Measurements from ENCODE around the gene ABCA13.
A peak's percentile ranks its signal among the peaks of the same experiment; 100 is the strongest.

Gene ABCA13

DNA sequence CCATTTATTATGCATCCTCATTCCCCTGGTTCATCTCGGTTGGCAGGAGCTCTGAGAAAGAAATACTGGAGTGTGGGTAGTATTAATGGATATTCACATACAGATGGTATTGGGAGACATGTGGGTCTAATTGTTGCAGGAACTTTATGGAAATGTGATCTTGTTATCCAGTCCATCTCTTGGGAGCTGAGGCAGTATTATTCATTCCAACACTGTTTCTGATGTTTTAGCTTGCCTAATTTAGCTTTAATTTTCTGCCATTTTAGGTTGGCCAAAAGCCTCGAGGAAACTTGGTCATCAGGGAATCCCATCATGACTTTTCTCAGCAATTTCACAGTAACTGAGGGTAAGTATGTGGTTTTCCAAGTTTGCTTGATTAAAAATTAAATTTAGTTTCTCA, 125.7 kb downstream of the ABCA13 start:
- DNase-seq (ENCODE audit: low read depth in 3 of 3), result no peak

DNA sequence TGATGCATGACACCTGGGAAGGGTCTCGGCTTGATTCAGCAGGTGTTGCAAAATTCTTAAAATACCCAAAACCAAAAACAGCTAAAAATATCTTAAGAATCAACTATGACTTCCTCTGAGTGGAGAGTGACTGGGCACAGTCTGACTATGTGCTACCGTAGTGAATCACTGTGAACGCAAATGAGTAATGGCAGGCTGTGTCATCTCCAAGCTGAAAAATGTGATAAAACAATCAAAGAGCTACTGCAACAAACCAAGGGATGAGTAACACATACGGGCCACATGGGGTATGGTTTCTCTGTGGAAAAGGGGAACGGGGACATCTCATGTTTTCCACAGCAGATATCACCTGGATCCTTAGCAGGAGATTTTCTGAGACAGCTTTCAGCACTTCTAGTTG, 127.5 kb downstream of the ABCA13 start:
- DNase-seq (ENCODE audit: low read depth in 3 of 3), result peak in 1 of 3 experiments; percentile 9

DNA sequence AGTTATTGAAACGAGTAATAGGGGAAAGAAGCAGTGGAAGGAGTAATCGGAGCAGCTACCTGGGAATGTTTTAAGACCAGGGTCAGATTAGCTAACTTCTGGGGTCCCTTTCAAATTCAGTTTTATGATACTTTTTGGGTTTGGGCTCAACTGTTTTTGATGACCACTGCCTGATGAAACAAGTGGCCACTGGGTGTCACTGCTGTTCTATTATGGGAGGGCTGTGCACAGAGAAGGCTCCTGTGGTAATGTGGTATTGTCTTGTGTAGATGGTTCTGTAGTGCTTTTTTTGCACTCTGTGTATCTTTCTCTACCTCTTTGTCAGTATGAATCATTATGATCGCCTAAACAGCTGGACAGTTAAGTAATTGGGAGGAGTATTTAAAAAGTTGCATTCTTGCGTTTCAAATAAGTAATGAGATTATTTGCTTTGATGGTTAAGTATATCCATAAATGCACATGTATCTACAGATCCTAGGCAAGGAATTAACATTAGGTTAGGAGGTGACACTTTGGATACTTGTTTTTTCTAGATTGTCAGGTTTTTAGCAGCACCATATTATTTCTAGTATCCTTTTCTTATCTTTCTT, 128.4 kb downstream of the ABCA13 start:
- peak in 2 of 3 experiments; percentile 5 to 38 for DNase-seq (ENCODE audit: low read depth in 3 of 3)

GRCh38 chr7:48300301-48300700, 129.0 kb downstream of the ABCA13 start:
- no peak for DNase-seq (ENCODE audit: low read depth in 3 of 3)

DNA sequence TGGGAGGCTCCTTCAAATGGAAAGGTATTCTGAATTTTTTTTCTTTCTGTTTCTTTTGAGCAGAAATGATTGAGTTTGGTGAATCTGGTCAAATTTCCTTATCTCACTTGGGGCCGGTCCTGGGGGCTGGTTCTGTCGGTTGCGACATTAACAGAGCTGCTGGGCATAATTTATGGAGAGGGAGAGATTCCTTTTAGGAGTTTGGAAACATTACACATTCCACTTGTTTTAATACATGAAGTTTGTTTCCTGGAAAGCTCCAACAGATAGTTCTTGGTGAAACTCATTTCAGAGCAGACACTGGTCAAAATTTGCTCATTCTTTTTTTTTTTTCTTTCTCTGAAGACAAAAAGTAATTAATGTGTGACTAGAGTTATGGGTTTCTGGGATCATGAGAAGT, 129.9 kb downstream of the ABCA13 start:
- DNase-seq (ENCODE audit: low read depth in 3 of 3), result no peak

DNA sequence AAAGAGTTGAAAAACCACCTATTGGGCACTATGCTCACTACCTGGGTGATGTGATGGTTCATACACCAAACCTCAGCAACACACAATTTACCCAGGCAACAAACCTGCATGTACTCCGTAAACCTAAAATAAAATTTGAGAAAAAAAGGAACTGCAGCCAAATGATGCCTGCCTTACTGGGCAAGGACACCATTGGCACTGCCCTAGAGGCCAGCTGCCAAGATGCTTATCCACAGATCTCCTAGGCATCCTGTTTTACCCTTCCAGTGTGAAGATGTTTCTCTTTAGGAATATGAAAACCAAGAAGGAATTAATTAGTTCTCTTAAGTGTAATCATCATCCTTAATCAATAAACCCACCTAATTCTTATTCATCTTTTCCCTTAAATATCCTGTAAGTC, 133.4 kb downstream of the ABCA13 start:
- DNase-seq (ENCODE audit: low read depth in 3 of 3), result no peak

DNA sequence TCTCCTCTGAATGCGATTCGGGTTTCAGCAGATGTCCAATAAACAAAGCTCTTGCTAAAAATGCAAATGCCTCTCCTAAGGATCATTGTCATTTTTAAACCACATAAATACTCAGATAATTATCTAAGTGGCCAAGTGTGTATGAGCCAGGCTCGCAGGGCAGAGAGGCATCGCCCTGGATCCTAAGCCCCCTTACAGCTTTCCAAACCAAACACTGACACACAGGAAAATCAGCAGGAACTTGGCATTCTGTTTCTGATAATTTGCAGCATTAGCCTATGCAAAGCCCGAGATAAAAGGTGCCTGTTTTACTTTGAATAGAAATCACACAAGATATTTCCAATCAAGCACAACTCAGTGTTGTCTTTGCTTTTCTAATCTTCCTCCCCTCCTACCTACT, 134.4 kb downstream of the ABCA13 start:
- no peak for DNase-seq (ENCODE audit: low read depth in 3 of 3)

GRCh38 chr7:48307041-48307714, 135.9 kb downstream of the ABCA13 start:
- DNase-seq (ENCODE audit: low read depth in 3 of 3), result no peak

DNA sequence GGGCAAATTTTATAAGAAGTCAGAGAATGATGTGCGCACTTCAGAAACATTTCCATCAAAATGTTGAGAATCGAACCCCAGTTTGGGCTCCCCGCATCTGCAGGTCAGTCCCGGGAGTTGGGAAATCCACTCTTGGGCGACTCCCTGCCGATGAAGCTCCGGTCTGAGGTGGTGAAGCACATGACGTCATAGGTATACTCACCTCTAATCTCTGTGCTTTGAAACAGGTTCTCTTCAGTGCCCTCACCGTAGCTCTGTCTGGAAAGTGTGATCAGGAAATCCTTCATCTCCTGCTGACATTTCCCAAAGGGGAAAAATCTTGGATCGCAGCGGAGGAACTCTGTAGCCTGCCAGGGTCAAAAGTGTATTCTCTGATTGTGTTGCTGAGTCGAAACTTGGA, 138.5 kb downstream of the ABCA13 start:
- DNase-seq (ENCODE audit: low read depth in 3 of 3), result no peak

DNA sequence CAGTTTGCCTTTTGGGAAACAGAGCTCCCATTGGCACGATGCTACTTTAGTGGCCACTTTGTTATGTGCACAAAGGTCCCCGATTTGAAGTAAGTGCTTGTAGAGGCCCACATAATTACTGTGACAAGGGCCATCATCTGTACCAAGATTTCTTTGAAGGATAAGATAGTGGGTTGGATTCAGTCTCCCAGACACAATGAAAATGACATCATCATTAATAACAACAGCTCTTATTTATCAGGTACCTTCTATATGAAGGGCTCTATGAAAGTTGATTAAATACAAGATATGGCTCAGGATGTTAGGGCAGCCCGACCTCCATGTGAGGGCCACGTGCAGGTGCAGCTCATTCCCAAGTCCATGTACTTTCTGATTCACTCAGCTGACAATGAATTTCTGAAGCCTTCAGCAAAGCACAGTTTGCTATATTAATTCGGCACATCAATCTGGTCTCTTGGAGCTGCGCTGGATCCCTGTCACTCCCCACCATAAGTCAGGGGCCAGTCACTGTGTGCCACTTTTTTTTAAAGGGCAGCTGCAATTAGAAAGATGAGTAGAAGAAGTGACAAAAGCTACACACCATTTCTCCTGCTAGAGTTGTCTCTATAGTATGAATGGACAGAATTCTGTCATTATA, 140.3 kb downstream of the ABCA13 start:
- DNase-seq (ENCODE audit: low read depth in 3 of 3), result no peak

- no peak for DNase-seq (ENCODE audit: low read depth in 3 of 3)
These were observed 140.9 kb downstream of the ABCA13 start for GRCh38 chr7:48312151-48312550.

DNA sequence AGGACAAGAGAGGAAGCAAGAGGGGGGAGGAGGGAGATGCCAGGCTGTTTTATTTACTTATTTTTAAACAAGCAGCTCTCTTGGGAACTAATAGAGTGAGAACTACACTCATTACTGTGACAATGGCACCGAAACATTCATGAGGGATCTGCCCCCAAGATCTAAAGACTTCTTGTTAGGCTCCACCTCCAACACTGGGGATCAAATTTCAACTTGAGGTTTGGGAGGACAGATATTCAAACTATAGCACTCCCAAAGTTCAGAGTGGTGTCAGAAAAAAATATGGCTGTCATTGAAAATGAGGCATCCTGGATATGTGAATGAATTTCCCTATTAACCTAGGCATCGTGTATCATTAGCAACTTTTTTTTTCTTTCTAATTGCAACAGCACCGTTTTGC, 145.5 kb downstream of the ABCA13 start:
- DNase-seq (ENCODE audit: low read depth in 3 of 3), result no peak

DNA sequence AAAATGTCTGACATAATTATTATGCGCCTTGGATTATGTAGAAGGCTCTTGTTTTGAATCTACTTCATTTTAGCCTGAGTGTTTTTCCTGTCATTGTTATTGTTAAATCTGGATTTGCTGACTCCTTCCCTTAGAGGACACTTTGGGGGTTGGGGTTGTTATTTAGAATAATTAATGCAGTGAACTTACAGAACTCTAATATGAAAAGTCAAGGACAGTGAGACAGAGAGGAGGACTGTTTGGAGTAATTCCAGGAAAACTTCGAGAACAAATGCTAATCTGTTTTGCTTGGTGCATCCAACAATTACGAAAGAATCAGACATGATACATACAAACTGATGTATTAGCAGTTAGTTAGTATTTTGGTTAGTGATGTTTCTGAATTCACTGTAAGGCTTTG, 146.1 kb downstream of the ABCA13 start:
- no peak for DNase-seq (ENCODE audit: low read depth in 3 of 3)

DNA sequence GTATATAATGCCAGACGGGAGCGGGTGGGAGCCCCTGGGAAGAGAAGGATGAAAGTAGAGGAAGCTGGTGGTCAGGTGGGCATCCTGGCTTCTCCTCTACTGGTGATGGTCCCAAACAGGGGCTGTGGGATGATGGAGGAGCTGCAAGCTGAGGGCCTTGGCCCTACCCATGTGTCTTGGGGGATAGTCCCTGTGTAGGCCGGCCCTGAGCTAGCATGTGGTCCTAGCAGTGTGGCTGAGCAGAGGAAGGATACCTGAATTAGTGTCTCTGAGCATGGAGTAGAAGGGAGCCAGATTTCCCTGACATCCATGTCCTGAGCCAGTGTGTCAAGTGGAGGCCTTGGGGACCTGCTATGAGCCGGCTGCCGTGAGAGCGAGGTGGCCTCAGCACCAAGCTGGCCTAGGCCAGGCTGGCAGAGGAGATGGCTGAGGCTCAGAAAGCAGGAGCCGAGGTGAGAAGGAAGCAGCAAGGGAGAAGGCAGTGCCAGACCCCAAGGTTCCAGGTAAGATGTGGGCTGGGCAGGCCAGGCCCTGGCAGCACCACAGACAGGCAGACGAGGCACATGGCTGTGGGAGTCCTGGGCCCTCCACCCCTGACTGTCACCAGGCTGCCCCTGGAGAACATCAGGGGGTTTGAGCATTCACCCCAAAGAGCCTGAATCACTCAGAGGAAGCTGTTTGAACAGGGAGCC, 150.2 kb downstream of the ABCA13 start:
- DNase-seq (ENCODE audit: low read depth in 3 of 3), result no peak

- no peak for DNase-seq (ENCODE audit: low read depth in 3 of 3)
These were observed 165.9 kb downstream of the ABCA13 start for GRCh38 chr7:48337012-48337621.

GRCh38 chr7:48337781-48338180, 166.5 kb downstream of the ABCA13 start:
- DNase-seq (ENCODE audit: low read depth in 3 of 3), result no peak

DNA sequence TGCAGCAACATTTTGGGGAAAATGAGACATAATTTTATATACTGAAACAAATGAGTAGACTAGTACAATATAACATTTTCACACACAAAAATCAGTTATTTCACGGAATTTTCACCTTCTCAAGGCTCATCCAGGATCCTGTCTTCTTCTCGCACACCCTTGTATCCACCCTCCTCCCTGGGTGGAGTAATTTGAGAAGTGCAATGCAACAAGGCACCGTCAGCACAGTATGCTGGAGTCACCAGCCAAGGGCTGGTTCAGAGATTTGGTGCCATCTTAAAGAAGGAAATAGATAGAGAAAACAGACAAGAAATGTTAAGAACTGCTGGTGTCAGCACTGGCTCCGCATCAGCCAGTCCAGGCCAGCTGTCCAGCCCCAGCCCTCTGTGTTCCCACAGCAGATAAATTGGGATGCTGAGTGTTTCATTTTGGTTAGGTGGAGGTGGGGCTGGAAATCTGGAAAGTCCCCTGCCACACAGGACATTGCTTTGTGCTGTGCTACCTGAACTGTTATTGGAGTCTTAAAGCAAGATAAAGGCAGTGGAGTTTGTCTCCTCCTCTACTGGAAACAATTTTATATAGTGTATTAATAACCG, 176.1 kb downstream of the ABCA13 start:
- DNase-seq (ENCODE audit: low read depth in 3 of 3), result no peak

- DNase-seq (ENCODE audit: low read depth in 3 of 3), result no peak
These were observed 179.3 kb downstream of the ABCA13 start for GRCh38 chr7:48350515-48350914.

DNA sequence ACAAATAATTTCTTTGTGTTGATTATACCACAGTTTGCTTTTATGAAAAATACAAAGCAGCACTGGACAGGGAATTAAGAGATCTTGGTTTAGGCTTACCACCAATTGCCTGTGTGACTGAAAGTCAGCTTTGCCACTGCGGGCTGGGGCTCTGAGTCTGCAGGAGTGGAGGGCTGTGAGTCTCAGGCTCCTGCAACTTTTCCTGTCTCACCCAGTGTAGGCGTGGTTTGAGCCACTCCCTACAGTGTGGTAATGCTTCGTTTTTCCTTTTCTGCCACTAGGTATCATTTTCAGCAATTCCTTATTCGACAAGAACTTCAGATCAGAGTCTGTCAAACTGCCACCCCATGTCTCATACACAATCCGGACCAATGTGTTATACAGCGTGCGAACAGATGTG, 180.6 kb downstream of the ABCA13 start:
- no peak for DNase-seq (ENCODE audit: low read depth in 3 of 3)

- DNase-seq (ENCODE audit: low read depth in 3 of 3), result no peak
These were observed 184.1 kb downstream of the ABCA13 start for GRCh38 chr7:48355346-48355745.

- DNase-seq (ENCODE audit: low read depth in 3 of 3), result no peak
These were observed 189.3 kb downstream of the ABCA13 start for GRCh38 chr7:48360574-48360973.

DNA sequence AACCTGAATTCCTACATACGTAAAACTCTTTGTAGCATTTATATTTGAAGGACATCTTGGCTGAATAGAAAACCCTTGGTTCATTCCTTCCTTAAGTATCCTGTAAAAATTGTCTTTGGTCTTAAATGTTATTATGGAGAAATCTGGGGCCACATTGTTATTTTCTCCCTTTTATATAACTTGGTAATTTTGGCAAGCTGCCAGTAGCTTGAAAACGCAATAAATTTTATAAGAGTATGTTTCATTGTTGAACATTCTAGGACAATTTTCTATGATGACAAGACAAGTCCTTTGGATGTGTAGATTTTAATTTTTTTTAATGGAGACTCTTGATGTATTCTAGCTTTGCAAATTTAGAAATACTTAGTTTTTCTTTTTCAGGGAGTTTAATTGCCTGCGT, 191.9 kb downstream of the ABCA13 start:
- DNase-seq (ENCODE audit: low read depth in 3 of 3), result no peak
